MM.1S (cell line): ENCODE measurements around the gene SLC35G6.

Experiments used
- CTCF ChIP-seq: fragments of 300-600 bp; sonication (generic); IDR thresholded peaks from 2 replicates; pipeline ENCODE4 v1.5.1; 2016; ENCODE audit warnings: antibody characterized with exemption, low read length, mixed read lengths
- EZH2 ChIP-seq: fragments of 300-600 bp; sonication (generic); optimal IDR thresholded peaks from 2 replicates; pipeline ENCODE3; 2017; ENCODE audit warnings: low read depth, mild to moderate bottlenecking, antibody characterized with exemption, low read length, mixed read lengths

- TF ChIP-seq CTCF (no peak), EZH2 (no peak)
These were observed 4.8 kb upstream of the SLC35G6 start for GRCh38 chr17:7476494-7476893.
